ENCODE data around the gene ZNF618.
A peak's percentile ranks its signal among the peaks of the same experiment; 100 is the strongest.

The ZNF618 gene

DNA sequence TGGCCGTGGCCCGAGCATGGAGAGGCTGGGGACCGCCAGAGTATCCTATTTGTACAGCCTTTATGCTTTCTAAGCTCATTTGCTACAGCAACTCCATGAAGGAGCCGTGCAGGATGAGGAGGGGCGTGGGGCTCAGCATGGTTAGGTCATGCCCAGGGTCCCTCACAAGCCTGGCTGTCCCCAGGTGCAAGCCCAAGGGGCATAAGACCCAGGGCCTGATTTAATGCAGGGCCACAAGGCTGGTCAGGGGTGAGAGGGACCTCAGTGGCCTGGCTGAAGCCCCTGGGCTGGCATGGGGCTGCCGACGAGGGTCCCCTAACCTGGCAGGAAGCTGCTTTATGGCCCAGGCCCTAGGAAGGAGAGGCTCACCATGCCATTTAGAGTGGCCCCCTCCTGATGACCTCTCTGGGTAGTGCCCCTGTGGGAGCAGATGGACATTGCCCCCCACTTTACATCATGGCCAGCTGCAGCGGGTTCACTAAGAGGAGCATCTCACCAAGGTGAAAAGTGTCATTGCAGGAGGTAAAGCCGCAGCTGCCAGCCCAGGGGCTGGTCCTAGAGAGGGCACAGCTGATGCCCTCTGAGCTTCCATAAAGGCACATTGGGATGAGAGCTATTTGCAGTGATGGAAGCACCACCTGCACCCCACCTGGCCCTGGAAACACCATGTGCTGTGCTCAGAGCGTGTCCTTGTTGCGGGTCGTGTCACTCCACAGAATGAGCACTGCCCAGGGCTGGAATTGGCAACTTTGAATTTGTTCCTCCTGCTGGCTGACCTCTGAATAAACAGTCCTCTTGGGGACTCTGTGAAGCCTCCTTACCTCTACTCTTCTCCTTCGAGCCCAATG lies 58.9 kb downstream of the ZNF618 start:
- DNase-seq: no peak

DNA sequence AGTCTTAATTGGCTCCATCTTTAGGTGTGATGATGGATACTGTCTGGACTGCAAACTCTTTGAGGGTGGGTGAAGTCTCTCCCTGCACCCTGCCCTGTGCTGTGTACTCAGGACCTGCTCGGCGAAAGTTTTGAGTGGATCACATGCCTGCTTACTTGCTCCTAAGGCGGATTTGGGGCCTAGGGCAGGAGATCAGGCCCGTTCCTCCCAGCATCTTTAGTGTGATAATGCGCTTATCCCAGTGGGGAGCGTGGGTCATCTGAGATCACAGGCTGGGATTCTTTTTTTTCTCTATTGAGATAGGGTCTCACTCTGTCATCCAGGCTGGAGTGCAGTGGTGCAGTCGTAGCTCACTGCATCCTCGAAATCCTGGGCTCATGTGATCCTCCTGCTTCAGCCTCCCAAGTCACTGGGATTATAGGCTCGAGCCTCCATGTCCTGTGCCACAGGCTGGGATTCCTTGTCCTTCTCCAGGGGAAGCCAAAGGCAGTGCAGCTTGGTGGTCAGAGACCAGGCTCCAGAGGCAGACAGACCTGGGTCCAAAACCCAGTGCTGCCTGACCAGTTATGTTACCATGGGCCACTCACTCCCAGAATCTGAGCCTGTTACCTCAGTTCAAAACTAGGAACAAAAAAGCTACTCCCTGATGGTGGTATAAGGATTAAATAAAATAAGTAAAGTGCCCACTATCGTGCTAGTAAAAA lies 59.7 kb downstream of the ZNF618 start:
- no peak for DNase-seq

- no peak for DNase-seq
Observed at GRCh38 chr9:113940077-113940476, 64.0 kb downstream of the ZNF618 start.

GRCh38 chr9:113941056-113941455 lies 64.9 kb downstream of the ZNF618 start:
- DNase-seq: peak; percentile 38

DNA sequence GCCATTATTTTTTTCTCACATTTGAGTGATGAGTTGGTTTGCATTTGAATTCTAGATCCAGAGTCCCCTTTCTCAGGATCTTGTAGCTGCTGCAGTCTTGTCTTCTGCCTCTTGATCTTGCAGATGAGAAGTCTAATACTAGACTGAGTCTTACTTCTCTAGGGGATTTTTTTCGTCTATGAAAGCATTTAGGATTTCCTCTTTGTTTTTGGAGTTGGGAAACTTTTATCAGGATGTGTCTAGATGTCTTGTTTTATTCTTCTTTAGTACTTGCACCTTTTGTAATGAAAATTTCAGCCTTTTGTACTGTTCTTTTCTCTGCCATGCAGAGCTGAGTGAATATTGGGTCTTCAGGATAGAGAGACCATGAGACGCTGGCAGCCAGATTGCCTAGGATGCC lies 65.4 kb downstream of the ZNF618 start:
- no peak for DNase-seq

DNA sequence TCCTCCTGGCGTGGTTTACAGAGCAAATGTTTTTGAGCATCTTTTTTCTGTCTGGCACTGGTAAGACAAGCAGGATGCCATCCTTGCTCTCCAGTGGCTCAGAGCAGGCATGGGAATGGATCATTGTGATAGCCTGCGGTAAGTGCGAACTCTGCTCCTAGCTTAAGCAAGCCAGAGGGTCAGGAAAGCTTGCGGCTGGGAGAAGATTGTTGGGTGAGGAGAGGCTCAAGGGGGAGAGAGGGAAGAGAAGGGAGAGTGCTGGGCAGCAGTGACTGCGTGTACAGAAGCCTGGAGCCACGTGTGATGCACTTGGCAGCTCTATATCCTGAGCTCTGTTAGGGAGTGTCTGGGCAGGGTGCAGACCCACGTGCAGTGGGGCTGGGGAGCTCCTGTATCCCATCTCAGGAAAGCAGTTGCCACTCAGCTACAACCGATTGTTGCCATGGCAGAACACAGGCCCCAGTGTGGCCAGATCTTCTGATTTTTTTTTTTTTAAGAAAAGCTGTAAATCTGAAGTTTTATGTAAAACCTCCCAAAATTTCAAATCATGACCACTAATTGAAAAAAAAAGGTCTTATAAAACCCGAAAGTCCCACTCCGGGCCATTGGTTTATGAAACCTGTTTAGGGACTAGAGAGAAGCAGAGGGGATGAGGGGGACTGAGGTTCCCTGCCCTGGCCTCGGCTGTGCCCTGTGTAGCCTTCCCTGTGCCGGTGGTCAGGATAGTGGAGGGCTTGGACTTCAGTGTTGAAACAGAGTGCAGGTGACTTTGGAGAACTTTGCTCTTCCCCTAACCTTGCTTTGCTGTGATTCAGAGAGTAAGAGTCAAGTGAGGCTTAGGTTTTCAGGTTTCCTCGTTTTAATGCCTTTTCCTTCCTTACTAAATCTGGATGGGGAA lies 67.3 kb downstream of the ZNF618 start:
- DNase-seq: no peak

GRCh38 chr9:113945784-113946183 lies 69.7 kb downstream of the ZNF618 start:
- DNase-seq: no peak

DNA sequence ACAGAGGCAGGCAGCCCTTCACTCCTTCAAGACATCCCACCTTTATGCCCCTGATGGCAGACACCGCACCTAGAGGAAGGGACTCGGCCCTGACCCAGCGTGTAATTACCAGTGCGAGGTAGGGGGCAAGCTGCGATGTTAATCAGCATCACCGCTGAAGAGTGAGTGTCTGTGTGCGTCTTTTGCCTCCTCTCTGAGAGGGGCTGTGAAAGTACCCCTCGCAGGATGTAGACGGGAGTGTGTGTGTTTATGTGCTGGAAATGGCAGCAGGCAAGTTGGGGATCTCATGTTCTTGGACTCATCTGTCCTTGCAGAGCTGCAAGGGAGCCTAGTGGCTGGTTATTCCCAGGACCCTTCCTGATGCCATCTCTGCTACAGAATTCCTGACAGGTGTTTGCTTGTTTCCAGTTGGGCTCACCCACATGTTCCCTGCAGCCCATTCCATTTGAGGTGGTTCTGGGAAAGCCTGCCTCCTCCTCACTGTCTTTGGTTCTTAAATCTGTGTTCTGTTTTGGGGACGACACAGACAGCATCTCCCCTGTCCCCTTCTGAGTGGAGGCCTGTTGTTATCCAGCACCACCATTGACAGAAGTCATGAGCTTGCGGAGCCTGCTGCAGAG lies 70.5 kb downstream of the ZNF618 start:
- no peak for DNase-seq

DNA sequence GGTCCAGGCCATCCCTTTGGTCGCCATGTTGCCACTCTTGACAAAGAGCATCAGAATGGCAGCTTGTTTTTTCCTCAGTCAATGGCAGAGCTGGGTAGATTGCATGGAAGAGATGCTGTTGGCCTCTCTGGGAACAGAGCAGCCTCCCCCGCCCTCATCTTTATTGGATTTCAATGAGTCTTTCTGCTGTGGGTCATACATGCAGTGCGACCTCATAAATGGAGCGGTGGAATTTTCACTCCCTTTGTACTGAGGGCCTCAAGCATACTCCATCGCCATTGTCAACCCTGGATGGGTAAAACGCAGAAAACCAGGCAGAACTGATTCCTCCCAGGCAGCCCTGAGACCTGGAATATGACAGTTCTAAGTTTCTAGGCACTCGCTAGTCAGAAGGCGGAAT lies 71.8 kb downstream of the ZNF618 start:
- DNase-seq: no peak

DNA sequence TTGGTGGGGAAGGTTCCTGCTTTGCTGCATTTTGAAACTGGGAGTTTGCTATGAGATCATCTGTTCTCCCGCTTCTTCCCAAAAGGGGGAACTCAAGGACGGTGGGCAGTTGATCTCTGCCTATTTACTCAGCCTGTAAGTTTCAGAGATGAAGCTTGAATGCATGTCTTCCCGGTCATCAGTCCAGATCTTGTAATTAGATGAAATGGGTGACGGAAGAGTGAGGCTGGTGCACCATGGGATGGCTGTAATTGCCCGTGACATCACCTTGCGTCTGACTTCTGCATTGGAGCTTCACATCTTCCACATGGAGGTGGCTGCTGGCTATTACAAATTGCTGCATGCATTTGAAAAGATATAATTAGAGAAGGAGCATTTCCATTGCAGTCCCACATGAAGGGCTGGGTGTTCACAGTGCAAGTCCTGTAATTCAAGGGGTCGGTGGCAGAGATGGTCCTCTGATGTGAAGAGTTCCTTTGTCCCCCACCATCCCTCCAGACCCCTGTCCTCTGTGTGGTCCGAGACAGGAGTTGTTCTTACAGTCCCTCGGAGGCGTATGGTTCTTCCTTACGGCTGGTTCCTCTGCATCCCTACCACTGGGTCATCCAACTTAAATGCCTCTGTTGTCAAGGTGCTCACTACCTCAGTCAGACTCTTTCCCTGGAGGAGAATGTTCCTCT lies 72.9 kb downstream of the ZNF618 start:
- DNase-seq: no peak

GRCh38 chr9:113949571-113950078 lies 73.5 kb downstream of the ZNF618 start:
- DNase-seq: no peak

- DNase-seq: no peak
Observed at GRCh38 chr9:113950195-113951031, 74.3 kb downstream of the ZNF618 start.

GRCh38 chr9:113951032-113951372 lies 74.9 kb downstream of the ZNF618 start:
- DNase-seq: no peak

DNA sequence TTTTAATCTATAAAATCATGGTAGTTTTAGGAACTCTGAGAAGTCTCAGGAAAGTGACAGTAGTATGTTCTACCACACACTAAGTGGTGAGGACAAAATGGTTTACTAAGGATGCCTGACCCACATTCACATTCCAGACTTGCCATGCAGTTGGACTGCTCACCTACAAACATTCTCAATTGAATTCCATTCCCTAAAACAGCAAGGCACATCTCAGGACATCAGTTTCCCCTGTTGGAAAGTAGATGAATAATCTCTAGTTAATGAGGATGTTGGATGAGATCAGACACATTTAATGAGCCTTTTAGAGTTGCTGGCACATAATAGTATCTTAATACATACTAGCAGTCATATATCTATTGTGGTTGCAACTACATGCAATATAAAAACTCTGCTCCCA lies 76.6 kb downstream of the ZNF618 start:
- DNase-seq: peak; percentile 30

DNA sequence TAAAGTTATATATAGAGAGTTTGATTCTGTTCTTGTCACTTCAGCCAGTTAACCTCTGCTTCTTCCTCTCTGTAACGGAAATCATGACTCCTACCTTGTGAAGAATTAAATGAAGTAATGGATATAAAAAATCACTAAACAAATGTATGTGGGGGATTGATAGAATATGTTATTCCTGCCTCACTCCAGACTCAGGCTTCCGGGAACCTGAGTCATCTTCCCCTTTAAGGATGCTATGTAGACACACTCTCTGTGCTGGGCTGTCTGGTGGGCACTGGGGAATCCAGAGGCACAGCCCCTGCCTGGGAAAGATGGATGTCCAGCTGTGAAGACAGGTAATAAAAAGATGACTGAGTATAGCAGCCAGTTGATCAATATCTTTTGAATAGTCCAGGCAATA lies 77.4 kb downstream of the ZNF618 start:
- peak; percentile 85 for DNase-seq

DNA sequence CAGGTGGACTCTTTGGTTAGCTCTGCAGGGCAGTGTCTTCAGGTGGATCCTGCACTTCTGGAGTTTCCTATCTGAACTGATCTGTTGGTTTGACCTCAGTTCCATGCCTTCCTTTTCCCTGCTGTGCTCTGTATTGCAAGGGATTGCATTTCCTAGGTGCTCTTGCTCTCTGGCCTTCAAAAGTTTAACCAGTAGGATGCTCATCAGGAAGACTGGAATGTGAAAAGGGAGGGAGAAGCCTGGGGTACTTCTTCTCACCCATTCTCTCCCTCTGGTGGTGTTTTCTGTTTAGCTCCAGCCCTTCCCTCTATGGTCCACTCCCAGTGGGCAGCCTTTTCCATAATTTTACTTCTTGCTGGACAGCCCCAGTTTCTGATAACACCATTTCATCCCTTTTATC lies 78.5 kb downstream of the ZNF618 start:
- DNase-seq: peak; percentile 35

DNA sequence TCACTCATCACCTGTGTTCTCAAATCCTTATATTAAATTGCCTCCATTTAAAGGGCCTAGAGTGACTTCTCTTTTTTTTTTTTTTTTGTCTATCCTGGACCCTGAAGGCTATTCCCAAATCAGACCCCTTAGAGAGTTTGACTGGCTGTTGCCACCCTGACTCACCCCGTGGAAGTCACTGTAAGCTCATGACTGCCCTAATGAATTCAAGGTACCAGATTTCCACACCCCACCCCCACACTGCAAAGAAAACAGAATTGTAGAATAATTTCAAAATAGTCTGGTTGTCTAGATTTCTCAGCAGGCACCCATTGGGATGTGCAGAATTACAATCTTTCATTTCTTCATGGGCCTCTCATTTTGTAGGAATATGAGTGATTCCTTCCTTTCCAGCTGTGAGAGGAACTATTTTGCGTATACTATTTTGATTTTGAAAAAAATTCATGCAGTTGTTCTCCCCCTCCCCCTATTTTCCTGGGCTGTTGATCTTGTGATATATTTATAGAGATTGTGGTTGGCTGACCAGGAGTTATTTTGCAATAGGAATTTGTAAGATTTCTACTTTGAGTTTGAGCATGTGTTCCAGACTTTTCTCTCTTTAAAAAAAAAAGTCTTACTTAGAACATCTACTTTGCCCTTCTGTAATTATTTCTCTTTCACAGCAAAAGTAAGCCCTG lies 79.1 kb downstream of the ZNF618 start:
- peak; percentile 86 for DNase-seq

- DNase-seq: peak; percentile 36
Observed at GRCh38 chr9:113956901-113957300, 80.8 kb downstream of the ZNF618 start.

DNA sequence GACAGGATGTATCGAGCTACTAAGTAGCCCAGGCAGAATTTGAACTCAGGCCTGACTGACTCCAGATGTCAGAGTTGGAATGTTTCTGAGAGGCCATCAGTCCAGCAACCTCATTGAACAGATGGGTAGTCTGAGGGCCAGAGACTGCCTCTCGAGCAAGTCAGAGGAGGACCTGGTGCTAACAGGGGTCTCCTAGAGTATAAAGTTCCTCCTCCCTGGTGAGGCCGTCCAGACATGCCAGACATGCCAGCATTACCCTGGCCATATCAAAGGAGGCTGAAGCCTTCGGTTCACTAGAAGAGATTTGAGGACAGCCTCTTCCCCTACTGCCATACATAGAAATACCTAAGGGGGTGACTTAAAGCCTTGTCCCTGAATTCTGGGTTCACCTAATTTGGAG lies 81.2 kb downstream of the ZNF618 start:
- no peak for DNase-seq

GRCh38 chr9:113957821-113958341 lies 81.8 kb downstream of the ZNF618 start:
- peak; percentile 95 for DNase-seq

Data from fibroblast of skin of back (primary cell).